HG02970 (cell line): ENCODE results near the gene FITM1.

Source experiments
- ATAC-seq: cut with Tn5 transposase; IDR thresholded peaks from one replicate; pipeline ENCODE4 v1.9.1; 2021; ENCODE audit warnings: mild to moderate bottlenecking, moderate library complexity, moderate number of reproducible peaks; ENCODE audit not compliant: unreplicated experiment, low FRiP score

The FITM1 gene

GRCh38 chr14:24130380-24130716, at the start of gene FITM1:
FITM1 (plus strand) TSS chr14:24130659; CDS start chr14:24131564, 905 bp downstream.
- no peak for ATAC-seq

- ATAC-seq = peak; percentile 62
These were observed 49.3 kb upstream of the FITM1 start for GRCh38 chr14:24080888-24081738.

GRCh38 chr14:24081739-24082211, 48.7 kb upstream of the FITM1 start:
- ATAC-seq = no peak

GRCh38 chr14:24082411-24083080, 47.9 kb upstream of the FITM1 start:
- no peak for ATAC-seq

- ATAC-seq = no peak
These were observed 47.0 kb upstream of the FITM1 start for GRCh38 chr14:24083462-24083861.

GRCh38 chr14:24084440-24084839, 46.0 kb upstream of the FITM1 start:
- no peak for ATAC-seq

GRCh38 chr14:24085215-24085614, 45.2 kb upstream of the FITM1 start:
- ATAC-seq = no peak

GRCh38 chr14:24086193-24086955, 44.1 kb upstream of the FITM1 start:
- ATAC-seq = no peak

GRCh38 chr14:24087004-24087403, 43.5 kb upstream of the FITM1 start:
- no peak for ATAC-seq

- no peak for ATAC-seq
These were observed 42.4 kb upstream of the FITM1 start for GRCh38 chr14:24088095-24088494.

GRCh38 chr14:24089890-24090289, 40.6 kb upstream of the FITM1 start:
- ATAC-seq = no peak

GRCh38 chr14:24092110-24092504, 38.4 kb upstream of the FITM1 start:
- no peak for ATAC-seq

- ATAC-seq = no peak
These were observed 37.8 kb upstream of the FITM1 start for GRCh38 chr14:24092505-24093206.

- no peak for ATAC-seq
These were observed 37.1 kb upstream of the FITM1 start for GRCh38 chr14:24093207-24093900.

GRCh38 chr14:24093901-24094840, 36.3 kb upstream of the FITM1 start, which contains the start of gene PCK2:
PCK2 (plus strand) TSS chr14:24094311; CDS start chr14:24094406, 95 bp downstream.
- peak; percentile 49 for ATAC-seq

- ATAC-seq = no peak
These were observed 35.6 kb upstream of the FITM1 start for GRCh38 chr14:24094841-24095270.

GRCh38 chr14:24095271-24096068, 35.0 kb upstream of the FITM1 start:
- peak; percentile 52 for ATAC-seq
